ENCODE data around the gene LYPLAL1. TPM values are rescaled to one million over a fixed set of nuclear protein-coding genes. Genes with fewer than 3 reads are reported as not detected.

Gene LYPLAL1
- total RNA-seq, 1 donor from 2014 or later: 41.6 TPM

DNA sequence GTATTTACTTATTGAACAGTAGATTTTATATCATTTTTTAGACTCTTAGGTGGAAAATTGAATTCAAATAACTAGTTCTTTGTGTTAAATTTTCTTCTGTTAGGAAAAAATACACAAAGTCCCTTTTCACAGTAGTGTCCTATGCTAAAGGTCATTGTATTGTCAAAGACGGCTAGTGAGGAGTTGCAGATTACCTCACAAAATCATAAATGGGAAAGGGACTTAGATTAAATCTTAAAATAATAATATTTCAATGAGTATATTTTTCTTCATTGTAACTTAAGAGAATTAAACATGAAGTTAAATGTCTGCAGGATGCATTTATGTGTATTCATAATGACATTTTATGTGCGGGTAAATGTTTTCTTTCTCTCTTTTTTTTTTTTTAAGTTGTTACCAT, 32.7 kb downstream of the LYPLAL1 start:
- no peaks in the 10 kb centered on the region for H3K27me3 ChIP-seq (ENCODE audit: low read depth)
- no peak for ATAC-seq
- DNase-seq: no peak
- intact Hi-C loops (cut with DNase I): no loop called here
- H3K9me3 ChIP-seq: no peaks in the 10 kb centered on the region
- TF ChIP-seq, protein P1, sequence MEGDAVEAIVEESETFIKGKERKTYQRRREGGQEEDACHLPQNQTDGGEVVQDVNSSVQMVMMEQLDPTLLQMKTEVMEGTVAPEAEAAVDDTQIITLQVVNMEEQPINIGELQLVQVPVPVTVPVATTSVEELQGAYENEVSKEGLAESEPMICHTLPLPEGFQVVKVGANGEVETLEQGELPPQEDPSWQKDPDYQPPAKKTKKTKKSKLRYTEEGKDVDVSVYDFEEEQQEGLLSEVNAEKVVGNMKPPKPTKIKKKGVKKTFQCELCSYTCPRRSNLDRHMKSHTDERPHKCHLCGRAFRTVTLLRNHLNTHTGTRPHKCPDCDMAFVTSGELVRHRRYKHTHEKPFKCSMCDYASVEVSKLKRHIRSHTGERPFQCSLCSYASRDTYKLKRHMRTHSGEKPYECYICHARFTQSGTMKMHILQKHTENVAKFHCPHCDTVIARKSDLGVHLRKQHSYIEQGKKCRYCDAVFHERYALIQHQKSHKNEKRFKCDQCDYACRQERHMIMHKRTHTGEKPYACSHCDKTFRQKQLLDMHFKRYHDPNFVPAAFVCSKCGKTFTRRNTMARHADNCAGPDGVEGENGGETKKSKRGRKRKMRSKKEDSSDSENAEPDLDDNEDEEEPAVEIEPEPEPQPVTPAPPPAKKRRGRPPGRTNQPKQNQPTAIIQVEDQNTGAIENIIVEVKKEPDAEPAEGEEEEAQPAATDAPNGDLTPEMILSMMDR (IDR thresholded peaks at IDR 0.05): no peak
- no peak overlapping the region for H3K27ac ChIP-seq
- H3K36me3 ChIP-seq: peaks cover 6% of the 10 kb centered on the region
- H3K4me1 ChIP-seq: no peaks in the 10 kb centered on the region
- H3K4me3 ChIP-seq: no peak overlapping the region

DNA sequence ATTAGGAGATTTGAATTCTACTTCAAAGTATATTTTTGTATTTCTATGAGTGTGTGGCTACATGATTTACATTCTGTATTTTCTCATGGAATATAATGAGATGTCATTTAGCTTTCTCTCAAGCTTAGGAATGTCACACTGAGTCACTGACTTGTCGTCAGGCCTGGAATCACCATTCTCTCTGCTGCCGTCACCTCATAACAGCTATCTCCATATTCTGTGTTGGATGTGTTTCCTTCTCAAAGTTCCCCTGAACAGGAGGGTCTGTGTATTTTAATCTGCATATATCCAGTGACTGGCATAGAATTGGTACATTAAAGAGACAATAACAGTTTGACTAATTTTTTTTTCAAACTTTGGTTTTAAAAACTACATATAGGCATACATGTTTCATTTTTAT, 35.9 kb downstream of the LYPLAL1 start:
- intact Hi-C loops (cut with DNase I): no loop called here
- DNase-seq (no peak), ATAC-seq (no peak)
- Histone ChIP-seq H3K27ac (no peak overlapping the region), H3K4me3 (no peak overlapping the region), H3K9me3 (no peaks in the 10 kb centered on the region), H3K36me3 (peaks cover 13% of the 10 kb centered on the region), H3K27me3 (ENCODE audit: low read depth) (no peaks in the 10 kb centered on the region), H3K4me1 (no peaks in the 10 kb centered on the region)
- TF ChIP-seq, protein P1 (IDR thresholded peaks at IDR 0.05): no peak

DNA sequence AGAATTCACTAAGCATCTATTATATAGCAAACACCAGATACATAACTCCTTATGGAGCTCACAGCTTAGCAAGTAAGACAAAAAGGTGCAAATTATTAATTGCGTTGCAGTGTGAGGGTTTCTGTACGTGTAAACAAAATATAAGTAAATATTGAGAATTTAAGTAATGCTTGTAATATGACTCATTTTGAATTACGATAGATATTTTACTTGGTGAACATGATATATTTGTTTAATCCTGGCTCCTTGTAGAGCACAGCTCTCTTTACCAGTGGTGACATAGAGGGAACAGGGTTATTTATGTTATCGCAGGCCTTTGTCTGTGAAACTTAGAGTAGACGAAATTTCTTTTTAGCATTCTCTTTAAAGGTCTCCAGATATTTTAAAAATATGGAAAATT, 36.4 kb downstream of the LYPLAL1 start:
- ATAC-seq (no peak), DNase-seq (no peak)
- H3K4me1 ChIP-seq: no peaks in the 10 kb centered on the region
- TF ChIP-seq, protein P1 (IDR thresholded peaks at IDR 0.05): no peak
- intact Hi-C loops (cut with DNase I): no loop called here
- no peaks in the 10 kb centered on the region for H3K27me3 ChIP-seq (ENCODE audit: low read depth)
- H3K9me3 ChIP-seq: no peaks in the 10 kb centered on the region
- H3K27ac ChIP-seq: no peak overlapping the region
- H3K4me3 ChIP-seq: no peak overlapping the region
- peaks cover 13% of the 10 kb centered on the region for H3K36me3 ChIP-seq

DNA sequence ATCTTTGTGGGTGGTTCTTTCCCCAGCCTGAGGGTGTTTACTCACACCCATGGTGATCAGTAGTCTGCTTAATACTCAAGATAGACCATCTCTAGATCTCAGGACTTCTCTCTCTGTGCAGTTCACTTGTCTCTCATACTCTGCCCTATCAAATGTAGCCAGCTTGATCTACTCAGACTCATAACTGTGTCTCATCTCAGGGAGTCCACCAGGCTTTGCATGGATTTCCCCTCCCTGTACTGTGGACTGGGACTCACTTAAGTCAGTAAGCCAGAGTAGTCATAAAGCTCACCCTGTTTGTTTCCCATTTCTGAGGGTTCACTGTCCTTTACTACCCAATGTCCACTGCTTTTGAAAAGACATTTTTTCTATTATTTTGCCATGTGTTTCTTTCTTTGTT, 41.8 kb downstream of the LYPLAL1 start:
- Histone ChIP-seq H3K4me1 (no peaks in the 10 kb centered on the region), H3K9me3 (no peaks in the 10 kb centered on the region), H3K36me3 (peaks cover 17% of the 10 kb centered on the region), H3K27ac (no peak overlapping the region), H3K27me3 (ENCODE audit: low read depth) (no peaks in the 10 kb centered on the region), H3K4me3 (no peak overlapping the region)
- TF ChIP-seq, protein P1 (IDR thresholded peaks at IDR 0.05): no peak
- no peak for DNase-seq
- ATAC-seq: no peak
- intact Hi-C loops (cut with DNase I): no loop called here

DNA sequence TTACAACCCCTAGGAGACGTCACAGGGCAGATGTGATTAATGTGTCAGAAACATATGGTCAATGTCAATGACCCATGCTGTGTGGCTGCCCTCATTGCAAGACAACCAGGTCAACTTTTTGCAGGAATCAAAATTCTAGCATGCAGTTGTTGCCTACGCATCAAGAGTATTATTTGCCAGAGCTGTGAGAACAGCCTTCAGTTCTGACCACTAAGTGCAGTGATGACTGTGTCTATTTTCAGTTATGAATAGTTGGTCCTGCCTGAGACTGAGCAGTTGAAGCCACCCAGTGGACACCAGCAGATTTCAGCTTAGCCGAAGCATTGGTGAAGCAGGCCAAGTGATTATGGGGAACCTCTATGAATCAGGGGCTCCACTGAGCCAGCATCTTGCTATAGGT, 47.3 kb downstream of the LYPLAL1 start:
- H3K4me1 ChIP-seq: no peaks in the 10 kb centered on the region
- intact Hi-C loops (cut with DNase I): no loop called here
- H3K27ac ChIP-seq: no peak overlapping the region
- TF ChIP-seq, protein P1 (IDR thresholded peaks at IDR 0.05): no peak
- no peaks in the 10 kb centered on the region for H3K9me3 ChIP-seq
- peaks cover 4% of the 10 kb centered on the region for H3K36me3 ChIP-seq
- no peaks in the 10 kb centered on the region for H3K27me3 ChIP-seq (ENCODE audit: low read depth)
- ATAC-seq: no peak
- no peak for DNase-seq
- no peak overlapping the region for H3K4me3 ChIP-seq

DNA sequence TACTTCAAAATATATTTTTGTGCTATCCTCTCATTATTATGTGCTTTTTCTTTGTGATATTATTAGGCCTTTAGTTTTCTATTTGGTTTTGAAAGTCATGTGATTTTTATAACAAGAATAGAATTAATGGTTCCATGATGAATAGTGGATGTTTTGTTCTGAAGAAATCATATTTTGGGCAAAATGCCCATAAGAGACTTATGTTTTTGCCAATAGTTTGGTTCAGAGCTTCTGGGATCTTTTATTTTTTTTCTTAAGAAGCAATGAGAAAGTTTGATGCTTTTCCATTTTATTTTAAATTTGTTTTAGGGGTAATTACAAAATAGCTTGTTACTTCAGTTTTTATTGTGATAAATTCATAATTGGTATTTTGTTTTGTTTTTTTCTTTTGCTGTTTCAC, 49.8 kb downstream of the LYPLAL1 start:
- no peaks in the 10 kb centered on the region for H3K9me3 ChIP-seq
- DNase-seq: no peak
- TF ChIP-seq, protein P1 (IDR thresholded peaks at IDR 0.05): no peak
- no peak for ATAC-seq
- no peaks in the 10 kb centered on the region for H3K27me3 ChIP-seq (ENCODE audit: low read depth)
- peaks cover 1% of the 10 kb centered on the region for H3K36me3 ChIP-seq
- no peak overlapping the region for H3K4me3 ChIP-seq
- no peaks in the 10 kb centered on the region for H3K4me1 ChIP-seq
- intact Hi-C loops (cut with DNase I): no loop called here
- no peak overlapping the region for H3K27ac ChIP-seq
